Endothelial cell of umbilical vein (primary cell): ENCODE data around the gene CEP83.

Source experiments
- EZH2 ChIP-seq: IDR thresholded peaks from 2 replicates; pipeline ENCODE4 v1.6.1; 2012; ENCODE audit warnings: borderline replicate concordance, low read depth, mild to moderate bottlenecking, moderate library complexity, low read length, inconsistent platforms; ENCODE audit not compliant: severe bottlenecking
- FOS ChIP-seq: IDR thresholded peaks from 2 replicates; pipeline ENCODE4 v1.6.1; 2011; ENCODE audit warnings: mild to moderate bottlenecking, low read length, moderate library complexity, borderline replicate concordance; ENCODE audit not compliant: insufficient read depth
- JUN ChIP-seq: IDR thresholded peaks from 2 replicates; pipeline ENCODE4 v1.6.1; 2011; ENCODE audit warnings: borderline replicate concordance, low read depth; ENCODE audit not compliant: insufficient read length, insufficient read depth
- MYC ChIP-seq: IDR thresholded peaks from one replicate; pipeline ENCODE4 v1.6.1; 2011; ENCODE audit warnings: mild to moderate bottlenecking, low read depth, low read length
- POLR2A ChIP-seq: IDR thresholded peaks from 2 replicates; pipeline ENCODE4 v1.6.1; 2012; ENCODE audit warnings: low read depth, mild to moderate bottlenecking, control low read depth, low read length
- POLR2AphosphoS5 ChIP-seq: IDR thresholded peaks from 2 replicates; pipeline ENCODE4 v1.6.1; 2012; ENCODE audit warnings: low read depth, mild to moderate bottlenecking, control low read depth, low read length, moderate library complexity; ENCODE audit not compliant: insufficient read depth
- TF ChIP-seq, protein P1 (sequence below), 2 donors: IDR thresholded peaks; 1 replicate in 1 of 2; 2 replicates in 1 of 2; pipeline ENCODE4 v1.5.1; 2011; ENCODE audit warnings: low read length in 2 of 2, mild to moderate bottlenecking in 2 of 2, moderate library complexity in 2 of 2, control low read depth in 1 of 2, inconsistent platforms in 1 of 2, low read depth in 1 of 2; ENCODE audit not compliant: insufficient read depth in 1 of 2; ENCODE audit errors: extremely low read depth in 1 of 2
- TF ChIP-seq, protein P2 (sequence below): IDR thresholded peaks from 2 replicates; pipeline ENCODE4 v1.6.1; 2011; ENCODE audit not compliant: insufficient read depth, insufficient read length

DNA sequence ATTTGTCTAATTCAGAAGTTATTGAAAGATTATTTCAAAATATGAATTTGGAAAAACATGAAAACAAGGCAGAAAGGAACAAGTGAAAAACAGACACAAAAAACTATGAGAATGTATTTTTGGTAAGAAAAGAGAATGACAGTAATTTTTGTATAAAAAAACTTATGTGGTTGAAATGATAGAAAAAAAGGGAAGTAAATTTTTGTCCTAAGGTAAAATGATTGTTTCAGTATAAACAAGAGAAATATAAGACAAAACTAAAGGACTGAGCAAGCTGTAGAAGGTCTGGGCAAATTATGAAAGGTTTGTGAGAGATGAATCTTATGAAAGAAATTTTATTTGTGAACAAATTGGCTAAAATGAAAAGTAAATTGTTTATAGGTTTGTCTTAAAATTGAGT lies 44.6 kb downstream of the CEP83 start:
- TF ChIP-seq EZH2, result no peak
- TF ChIP-seq, protein P1, sequence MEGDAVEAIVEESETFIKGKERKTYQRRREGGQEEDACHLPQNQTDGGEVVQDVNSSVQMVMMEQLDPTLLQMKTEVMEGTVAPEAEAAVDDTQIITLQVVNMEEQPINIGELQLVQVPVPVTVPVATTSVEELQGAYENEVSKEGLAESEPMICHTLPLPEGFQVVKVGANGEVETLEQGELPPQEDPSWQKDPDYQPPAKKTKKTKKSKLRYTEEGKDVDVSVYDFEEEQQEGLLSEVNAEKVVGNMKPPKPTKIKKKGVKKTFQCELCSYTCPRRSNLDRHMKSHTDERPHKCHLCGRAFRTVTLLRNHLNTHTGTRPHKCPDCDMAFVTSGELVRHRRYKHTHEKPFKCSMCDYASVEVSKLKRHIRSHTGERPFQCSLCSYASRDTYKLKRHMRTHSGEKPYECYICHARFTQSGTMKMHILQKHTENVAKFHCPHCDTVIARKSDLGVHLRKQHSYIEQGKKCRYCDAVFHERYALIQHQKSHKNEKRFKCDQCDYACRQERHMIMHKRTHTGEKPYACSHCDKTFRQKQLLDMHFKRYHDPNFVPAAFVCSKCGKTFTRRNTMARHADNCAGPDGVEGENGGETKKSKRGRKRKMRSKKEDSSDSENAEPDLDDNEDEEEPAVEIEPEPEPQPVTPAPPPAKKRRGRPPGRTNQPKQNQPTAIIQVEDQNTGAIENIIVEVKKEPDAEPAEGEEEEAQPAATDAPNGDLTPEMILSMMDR (IDR thresholded peaks at IDR 0.05; ENCODE audit: extremely low read depth in 1 of 2, insufficient read depth in 1 of 2, low read depth in 1 of 2, low read length in 2 of 2), result no peak
- TF ChIP-seq FOS, result no peak
- TF ChIP-seq, protein P2, sequence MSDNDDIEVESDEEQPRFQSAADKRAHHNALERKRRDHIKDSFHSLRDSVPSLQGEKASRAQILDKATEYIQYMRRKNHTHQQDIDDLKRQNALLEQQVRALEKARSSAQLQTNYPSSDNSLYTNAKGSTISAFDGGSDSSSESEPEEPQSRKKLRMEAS, result no peak
- TF ChIP-seq POLR2A, result no peak
- no peak for TF ChIP-seq JUN
- no peak for TF ChIP-seq POLR2AphosphoS5
- no peak for TF ChIP-seq MYC
